ENCODE measurements around the gene FSIP1. TPM values are rescaled to one million over a fixed set of nuclear protein-coding genes. Genes with fewer than 3 reads are reported as not detected.
A peak's percentile ranks its signal among the peaks of the same experiment; 100 is the strongest.

The FSIP1 gene
- total and polyA plus RNA-seq, 5 donors, result 0.16 to 0.53 (median 0.34) TPM

- WGBS, result 85% methylated on average over 4 of the region's 4 CpGs
- DNase-seq (no peak), ATAC-seq (no peak)
- H3K4me3 ChIP-seq (ENCODE audit: low read length), result no peak overlapping the region
- intact Hi-C loops (cut with DNase I), result no loop called here
- H3K4me1 ChIP-seq (ENCODE audit: control insufficient read depth, insufficient read depth, low read length), result no peaks in the 10 kb centered on the region
- no peaks in the 10 kb centered on the region for H3K27me3 ChIP-seq (ENCODE audit: control insufficient read depth, insufficient read depth)
- no peak overlapping the region for H3K27ac ChIP-seq (ENCODE audit: low read length)
- H3K9me3 ChIP-seq (ENCODE audit: control insufficient read depth, low read length), result no peaks in the 10 kb centered on the region
Measured at GRCh38 chr15:39807791-39808190, 25.1 kb upstream of the FSIP1 start.

- ATAC-seq, result no peak
- no peaks in the 10 kb centered on the region for H3K4me1 ChIP-seq (ENCODE audit: control insufficient read depth, insufficient read depth, low read length)
- intact Hi-C loops (cut with DNase I), result no loop called here
Measured at GRCh38 chr15:39804026-39804425, 21.4 kb upstream of the FSIP1 start.

GRCh38 chr15:39803016-39803415, 20.4 kb upstream of the FSIP1 start:
- Histone ChIP-seq H3K4me3 (ENCODE audit: low read length) (no peak overlapping the region), H3K27ac (ENCODE audit: low read length) (no peak overlapping the region), H3K4me1 (ENCODE audit: control insufficient read depth, insufficient read depth, low read length) (no peaks in the 10 kb centered on the region), H3K9me3 (ENCODE audit: control insufficient read depth, low read length) (no peaks in the 10 kb centered on the region), H3K27me3 (ENCODE audit: control insufficient read depth, insufficient read depth) (no peaks in the 10 kb centered on the region)
- ATAC-seq, result no peak
- 93% methylated on average over 4 of the region's 4 CpGs for WGBS
- intact Hi-C loops (cut with DNase I), result no loop called here
- DNase-seq, result no peak

More at GRCh38 chr15:39804026-39804425, 21.4 kb upstream of the FSIP1 start:
- Histone ChIP-seq H3K9me3 (ENCODE audit: control insufficient read depth, low read length) (no peaks in the 10 kb centered on the region), H3K27me3 (ENCODE audit: control insufficient read depth, insufficient read depth) (no peaks in the 10 kb centered on the region), H3K27ac (ENCODE audit: low read length) (no peak overlapping the region), H3K4me3 (ENCODE audit: low read length) (no peak overlapping the region)
- DNase-seq, result no peak
- WGBS, result 85% methylated on average over 2 of the region's 2 CpGs

GRCh38 chr15:39801641-39802309, 19.1 kb upstream of the FSIP1 start:
- WGBS, result 87% methylated on average over 19 of the region's 19 CpGs
- Histone ChIP-seq H3K4me1 (ENCODE audit: control insufficient read depth, insufficient read depth, low read length) (no peaks in the 10 kb centered on the region), H3K4me3 (ENCODE audit: low read length) (no peak overlapping the region), H3K27me3 (ENCODE audit: control insufficient read depth, insufficient read depth) (no peaks in the 10 kb centered on the region), H3K9me3 (ENCODE audit: control insufficient read depth, low read length) (no peaks in the 10 kb centered on the region), H3K27ac (ENCODE audit: low read length) (no peak overlapping the region)
- no peak for DNase-seq
- intact Hi-C loops (cut with DNase I), result no loop called here
- ATAC-seq, result no peak

- Histone ChIP-seq H3K4me3 (ENCODE audit: low read length) (no peak overlapping the region), H3K9me3 (ENCODE audit: control insufficient read depth, low read length) (no peaks in the 10 kb centered on the region), H3K27me3 (ENCODE audit: control insufficient read depth, insufficient read depth) (no peaks in the 10 kb centered on the region), H3K27ac (ENCODE audit: low read length) (no peak overlapping the region), H3K4me1 (ENCODE audit: control insufficient read depth, insufficient read depth, low read length) (no peaks in the 10 kb centered on the region)
- peak in 1 of 2 donors; percentile 23 for ATAC-seq
- intact Hi-C loops (cut with DNase I), result loop anchor here in 1 of 4 donors (10.0 kb wide), 1 partner anchor 75 kb away; no protein-coding TSS in a partner anchor
- no peak for DNase-seq
- 75% methylated on average over 6 of the region's 6 CpGs for WGBS
Measured at GRCh38 chr15:39799552-39800011, 16.9 kb upstream of the FSIP1 start.

- peaks cover 3% of the 10 kb centered on the region for H3K4me1 ChIP-seq (ENCODE audit: control insufficient read depth, insufficient read depth, low read length)
- no peaks in the 10 kb centered on the region for H3K27me3 ChIP-seq (ENCODE audit: control insufficient read depth, insufficient read depth)
- ATAC-seq (no peak), DNase-seq (no peak)
- WGBS, result 82% methylated on average over 6 of the region's 6 CpGs
- H3K27ac ChIP-seq (ENCODE audit: low read length), result no peak overlapping the region
- H3K9me3 ChIP-seq (ENCODE audit: control insufficient read depth, low read length), result no peaks in the 10 kb centered on the region
- H3K4me3 ChIP-seq (ENCODE audit: low read length), result no peak overlapping the region
- intact Hi-C loops (cut with DNase I), result loop anchor here in 1 of 4 donors (10.0 kb wide), 1 partner anchor 76 kb away; no protein-coding TSS in a partner anchor
Measured at GRCh38 chr15:39798382-39798781, 15.7 kb upstream of the FSIP1 start.

- Histone ChIP-seq H3K4me3 (ENCODE audit: low read length) (no peak overlapping the region), H3K27me3 (ENCODE audit: control insufficient read depth, insufficient read depth) (no peaks in the 10 kb centered on the region), H3K27ac (ENCODE audit: low read length) (no peak overlapping the region), H3K9me3 (ENCODE audit: control insufficient read depth, low read length) (no peaks in the 10 kb centered on the region), H3K4me1 (ENCODE audit: control insufficient read depth, insufficient read depth, low read length) (peaks cover 3% of the 10 kb centered on the region)
- ATAC-seq (no peak), DNase-seq (no peak)
- intact Hi-C loops (cut with DNase I), result loop anchor here in 1 of 4 donors (10.0 kb wide), 1 partner anchor 77 kb away; no protein-coding TSS in a partner anchor
- 90% methylated on average over 6 of the region's 6 CpGs for WGBS
Measured at GRCh38 chr15:39797407-39797806, 14.8 kb upstream of the FSIP1 start.

- intact Hi-C loops (cut with DNase I), result loop anchor here in 1 of 4 donors (10.0 kb wide), 1 partner anchor 78 kb away; no protein-coding TSS in a partner anchor
- no peak overlapping the region for H3K4me3 ChIP-seq (ENCODE audit: low read length)
- peaks cover 3% of the 10 kb centered on the region for H3K4me1 ChIP-seq (ENCODE audit: control insufficient read depth, insufficient read depth, low read length)
- H3K27me3 ChIP-seq (ENCODE audit: control insufficient read depth, insufficient read depth), result no peaks in the 10 kb centered on the region
- ATAC-seq, result no peak
- H3K9me3 ChIP-seq (ENCODE audit: control insufficient read depth, low read length), result no peaks in the 10 kb centered on the region
- no peak for DNase-seq
- WGBS, result 93% methylated on average over 5 of the region's 5 CpGs
- H3K27ac ChIP-seq (ENCODE audit: low read length), result no peak overlapping the region
Measured at GRCh38 chr15:39796601-39797000, 14.0 kb upstream of the FSIP1 start.

GRCh38 chr15:39795486-39795885, 12.8 kb upstream of the FSIP1 start:
- Histone ChIP-seq H3K27ac (ENCODE audit: low read length) (no peak overlapping the region), H3K4me1 (ENCODE audit: control insufficient read depth, insufficient read depth, low read length) (peaks cover 3% of the 10 kb centered on the region), H3K4me3 (ENCODE audit: low read length) (no peak overlapping the region), H3K27me3 (ENCODE audit: control insufficient read depth, insufficient read depth) (no peaks in the 10 kb centered on the region), H3K9me3 (ENCODE audit: control insufficient read depth, low read length) (no peaks in the 10 kb centered on the region)
- 49% methylated on average over 3 of the region's 3 CpGs for WGBS
- DNase-seq, result no peak
- intact Hi-C loops (cut with DNase I), result loop anchor here in 1 of 4 donors (10.0 kb wide), 1 partner anchor 79 kb away; no protein-coding TSS in a partner anchor
- no peak for ATAC-seq

- no peak overlapping the region for H3K27ac ChIP-seq (ENCODE audit: low read length)
- H3K4me1 ChIP-seq (ENCODE audit: control insufficient read depth, insufficient read depth, low read length), result peaks cover 3% of the 10 kb centered on the region
- H3K9me3 ChIP-seq (ENCODE audit: control insufficient read depth, low read length), result no peaks in the 10 kb centered on the region
- no peak for ATAC-seq
- DNase-seq, result no peak
- intact Hi-C loops (cut with DNase I), result loop anchor here in 1 of 4 donors (10.0 kb wide), 1 partner anchor 80 kb away; no protein-coding TSS in a partner anchor
- no peak overlapping the region for H3K4me3 ChIP-seq (ENCODE audit: low read length)
- 88% methylated on average over 3 of the region's 3 CpGs for WGBS
- no peaks in the 10 kb centered on the region for H3K27me3 ChIP-seq (ENCODE audit: control insufficient read depth, insufficient read depth)
Measured at GRCh38 chr15:39794954-39795353, 12.3 kb upstream of the FSIP1 start.

- Histone ChIP-seq H3K4me3 (ENCODE audit: low read length) (no peak overlapping the region), H3K27me3 (ENCODE audit: control insufficient read depth, insufficient read depth) (no peaks in the 10 kb centered on the region), H3K4me1 (ENCODE audit: control insufficient read depth, insufficient read depth, low read length) (peaks cover 3% of the 10 kb centered on the region), H3K27ac (ENCODE audit: low read length) (no peak overlapping the region), H3K9me3 (ENCODE audit: control insufficient read depth, low read length) (no peaks in the 10 kb centered on the region)
- intact Hi-C loops (cut with DNase I), result loop anchor here in 1 of 4 donors (10.0 kb wide), 1 partner anchor 81 kb away; no protein-coding TSS in a partner anchor
- no peak for ATAC-seq
- 70% methylated on average over 4 of the region's 4 CpGs for WGBS
- DNase-seq, result no peak
Measured at GRCh38 chr15:39793923-39794322, 11.3 kb upstream of the FSIP1 start.

Measured in right cardiac atrium (tissue), 5 donors.